ENCODE results near the gene MMP2. TPM values are rescaled to one million over a fixed set of nuclear protein-coding genes. Genes with fewer than 3 reads are reported as not detected.

MMP2 gene
- total RNA-seq, 1 experiment from 2014 or later: 839 TPM

GRCh38 chr16:55513616-55514015 lies 34.6 kb downstream of the MMP2 start:
- DNase-seq (ENCODE audit: low read depth): peak; percentile 64

DNA sequence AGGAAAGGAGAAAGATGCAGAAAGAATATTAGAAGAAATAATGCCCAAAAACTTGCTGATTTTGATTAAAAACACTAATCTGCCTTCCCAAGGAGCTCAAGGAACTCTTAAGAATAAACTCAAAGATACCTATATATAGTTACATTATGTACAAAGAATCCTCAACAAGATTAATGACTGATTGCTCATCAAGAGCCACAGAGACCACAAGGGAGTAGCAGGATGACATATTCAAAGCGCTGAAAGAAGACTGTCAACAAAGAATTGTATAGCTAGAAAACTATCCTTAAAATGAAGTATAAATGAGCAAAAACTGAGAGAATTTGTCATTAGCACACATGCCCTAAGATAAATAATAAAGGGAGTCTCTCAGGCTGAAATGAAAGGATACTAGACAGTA lies 36.1 kb downstream of the MMP2 start:
- DNase-seq (ENCODE audit: low read depth): peak; percentile 61

- DNase-seq (ENCODE audit: low read depth): no peak
Measured at GRCh38 chr16:55521792-55522191, 42.8 kb downstream of the MMP2 start.

- peak; percentile 35 for DNase-seq (ENCODE audit: low read depth)
Measured at GRCh38 chr16:55526441-55526840, 47.4 kb downstream of the MMP2 start.

DNA sequence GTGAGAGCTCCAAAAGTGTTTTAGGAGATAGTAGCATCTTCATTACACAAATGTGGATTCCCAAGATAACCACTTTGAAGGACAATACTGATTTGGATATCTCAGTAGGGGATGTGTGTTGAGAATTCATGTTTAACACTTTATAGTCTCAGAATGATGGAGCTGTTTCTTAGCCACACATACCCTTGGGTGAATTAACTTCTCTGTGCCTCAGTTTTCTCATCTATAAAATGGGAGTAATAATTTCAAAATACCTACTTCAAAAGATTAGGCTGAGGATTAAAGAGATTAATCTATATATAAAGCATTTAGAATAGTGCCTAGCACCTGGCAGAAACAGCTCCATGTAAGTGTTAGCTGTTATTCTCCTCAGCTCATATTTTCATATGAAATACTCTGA lies 48.9 kb downstream of the MMP2 start:
- no peak for DNase-seq (ENCODE audit: low read depth)

DNA sequence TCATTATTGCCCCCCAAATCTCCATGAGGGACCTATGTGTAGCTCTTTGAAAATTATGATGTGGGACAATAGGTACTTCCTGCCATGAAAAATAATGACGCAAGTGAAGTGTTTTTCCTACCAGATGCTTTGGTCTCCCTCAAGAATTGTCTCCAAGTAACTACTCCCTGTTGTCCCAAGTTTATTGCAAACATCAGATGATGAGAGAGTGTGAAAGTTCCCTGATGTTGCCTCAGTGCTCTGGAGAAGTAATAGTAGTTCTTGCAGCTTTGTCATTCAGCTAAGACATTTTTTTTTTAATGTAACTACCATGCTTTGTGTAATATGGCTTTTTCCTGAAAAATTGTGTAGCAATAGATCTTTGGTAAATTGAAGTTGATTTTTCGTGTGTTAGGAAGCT lies 50.0 kb downstream of the MMP2 start:
- DNase-seq (ENCODE audit: low read depth): no peak

GRCh38 chr16:55530316-55530856 lies 51.4 kb downstream of the MMP2 start:
- no peak for DNase-seq (ENCODE audit: low read depth)

- DNase-seq (ENCODE audit: low read depth): no peak
Measured at GRCh38 chr16:55532227-55532626, 53.2 kb downstream of the MMP2 start.

GRCh38 chr16:55534756-55535155 lies 55.8 kb downstream of the MMP2 start:
- DNase-seq (ENCODE audit: low read depth): no peak

- DNase-seq (ENCODE audit: low read depth): peak; percentile 49
Measured at GRCh38 chr16:55539049-55539448, 60.1 kb downstream of the MMP2 start.

GRCh38 chr16:55539488-55539887 lies 60.5 kb downstream of the MMP2 start:
- no peak for DNase-seq (ENCODE audit: low read depth)

DNA sequence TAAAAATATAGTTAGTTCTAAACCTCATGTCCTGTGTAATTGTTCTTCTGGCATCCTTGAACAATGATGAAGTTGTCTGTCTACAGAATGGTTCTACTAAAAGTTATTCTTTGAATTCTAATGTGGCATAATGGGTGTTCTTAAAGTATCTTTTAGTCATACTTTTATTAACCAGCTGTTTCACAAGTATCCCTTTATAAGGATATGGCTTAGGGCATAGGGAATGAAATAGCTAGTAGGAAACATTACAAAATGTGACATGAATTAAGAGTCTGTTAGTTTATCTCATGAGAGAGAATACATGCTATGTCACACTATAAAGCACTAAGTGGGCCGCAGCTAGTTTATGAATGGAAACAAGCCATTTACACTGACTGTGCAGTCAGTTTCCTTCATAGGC lies 61.2 kb downstream of the MMP2 start:
- peak; percentile 21 for DNase-seq (ENCODE audit: low read depth)

GRCh38 chr16:55542459-55543082 lies 63.6 kb downstream of the MMP2 start:
- peak; percentile 80 for DNase-seq (ENCODE audit: low read depth)

DNA sequence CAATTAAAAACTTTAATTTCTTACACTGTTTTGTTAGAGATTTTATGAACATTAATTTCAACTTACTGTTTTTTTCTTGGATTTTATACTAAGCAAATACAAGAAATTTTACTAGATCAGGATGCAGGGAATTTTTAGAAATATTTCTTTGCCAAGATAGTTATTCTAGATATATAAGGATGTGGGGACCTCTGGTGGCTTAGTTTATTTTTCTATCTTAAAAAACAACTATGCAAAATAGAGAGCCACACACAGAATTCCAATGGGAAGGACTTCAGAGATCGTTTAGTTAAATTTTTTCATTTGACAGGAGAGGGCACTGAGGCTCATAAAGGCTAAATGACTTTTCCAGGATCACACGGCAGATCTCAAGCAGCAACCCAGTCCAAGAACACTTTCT lies 64.5 kb downstream of the MMP2 start:
- DNase-seq (ENCODE audit: low read depth): peak; percentile 35

DNA sequence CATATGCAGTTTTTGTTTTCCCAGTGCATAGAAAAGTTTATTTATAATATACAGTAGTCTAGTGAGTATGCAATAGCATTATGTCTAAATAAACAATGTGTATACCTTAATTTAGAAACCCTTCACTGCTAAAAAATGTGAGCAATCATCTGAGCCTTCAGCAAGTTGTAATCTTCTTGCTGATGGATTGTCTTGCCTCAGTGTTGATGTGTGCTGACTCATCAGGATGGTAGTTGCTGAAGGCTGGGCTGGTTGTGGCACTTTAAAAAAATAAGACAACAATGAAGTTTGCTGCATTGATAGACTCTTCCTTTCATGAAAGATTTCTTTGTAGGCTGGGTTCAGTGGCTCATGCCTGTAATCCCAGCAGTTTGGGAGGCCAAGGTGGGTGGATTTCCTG lies 73.6 kb downstream of the MMP2 start:
- peak; percentile 70 for DNase-seq (ENCODE audit: low read depth)

DNA sequence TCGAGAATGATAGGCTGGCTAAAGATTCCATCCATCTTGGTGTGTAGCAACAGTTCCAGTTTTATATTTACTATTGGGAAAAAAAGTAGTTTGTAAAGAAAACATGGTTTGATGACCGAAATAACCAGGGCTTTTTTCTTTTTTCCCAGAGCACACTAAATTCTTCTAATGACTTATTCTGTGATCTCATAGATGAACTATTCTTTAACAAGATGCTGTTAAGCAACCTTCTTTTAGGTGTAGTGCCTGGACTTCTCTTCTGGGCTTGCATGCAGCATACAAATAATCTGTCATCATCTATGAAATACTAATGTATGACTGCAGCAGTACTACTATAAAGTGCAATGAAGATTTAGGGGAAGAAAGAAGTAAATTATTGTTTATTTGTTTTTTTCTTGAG lies 76.4 kb downstream of the MMP2 start:
- no peak for DNase-seq (ENCODE audit: low read depth)

Other genes starting within 250 kb of the MMP2 start
- gene IRX6, start 155.0 kb upstream of the MMP2 start, total RNA-seq (2014; rRNA removed; shearing (Covaris generic)): not detected in 2 replicates
- gene LPCAT2, start 29.9 kb downstream of the MMP2 start, total RNA-seq (2014; rRNA removed; shearing (Covaris generic)): 76.9 and 80.5 TPM in 2 replicates
- 0.20 and 0.60 TPM in 2 replicates for gene CAPNS2, start 87.5 kb downstream of the MMP2 start, total RNA-seq (2014; rRNA removed; shearing (Covaris generic))
- gene SLC6A2, start 176.8 kb downstream of the MMP2 start, total RNA-seq (2014; rRNA removed; shearing (Covaris generic)): 0.10 TPM in 1 of 2 replicates, not detected in the other